CD4-positive, alpha-beta T cell treated with Interleukin-17A for 1 hour (primary cell): ENCODE measurements around the gene MAPT.
A peak's percentile ranks its signal among the peaks of the same experiment; 100 is the strongest.
"Not testable (repeated sequence)": the region's sequence is repeated elsewhere in the genome, so short reads cannot be mapped to it uniquely, and the experiment has no call there.

Experiments
- DNase-seq: peaks from one replicate; pipeline ENCODE4 v3.0.0-alpha.2; 2020

Gene MAPT

DNA sequence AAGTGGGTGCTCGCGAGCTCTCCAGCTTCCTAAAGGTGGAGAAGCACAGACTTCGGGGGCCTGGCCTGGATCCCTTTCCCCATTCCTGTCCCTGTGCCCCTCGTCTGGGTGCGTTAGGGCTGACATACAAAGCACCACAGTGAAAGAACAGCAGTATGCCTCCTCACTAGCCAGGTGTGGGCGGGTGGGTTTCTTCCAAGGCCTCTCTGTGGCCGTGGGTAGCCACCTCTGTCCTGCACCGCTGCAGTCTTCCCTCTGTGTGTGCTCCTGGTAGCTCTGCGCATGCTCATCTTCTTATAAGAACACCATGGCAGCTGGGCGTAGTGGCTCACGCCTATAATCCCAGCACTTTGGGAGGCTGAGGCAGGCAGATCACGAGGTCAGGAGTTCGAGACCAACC lies 102.8 kb downstream of the MAPT start:
- DNase-seq: no peak

- DNase-seq: no peak
These were observed 103.3 kb downstream of the MAPT start for GRCh38 chr17:45997624-45998023.

- DNase-seq: no peak
These were observed 104.9 kb downstream of the MAPT start, which contains the start of gene STH for GRCh38 chr17:45998987-45999899. Gene STH (plus strand): TSS chr17:45999250. CDS start chr17:45999280, 30 bp downstream.

DNA sequence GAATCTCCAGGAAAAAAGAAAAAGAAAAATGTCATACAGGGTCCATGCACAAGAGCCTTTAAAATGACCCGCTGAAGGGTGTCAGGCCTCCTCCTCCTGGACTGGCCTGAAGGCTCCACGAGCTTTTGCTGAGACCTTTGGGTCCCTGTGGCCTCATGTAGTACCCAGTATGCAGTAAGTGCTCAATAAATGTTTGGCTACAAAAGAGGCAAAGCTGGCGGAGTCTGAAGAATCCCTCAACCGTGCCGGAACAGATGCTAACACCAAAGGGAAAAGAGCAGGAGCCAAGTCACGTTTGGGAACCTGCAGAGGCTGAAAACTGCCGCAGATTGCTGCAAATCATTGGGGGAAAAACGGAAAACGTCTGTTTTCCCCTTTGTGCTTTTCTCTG lies 105.5 kb downstream of the MAPT start:
- no peak for DNase-seq

DNA sequence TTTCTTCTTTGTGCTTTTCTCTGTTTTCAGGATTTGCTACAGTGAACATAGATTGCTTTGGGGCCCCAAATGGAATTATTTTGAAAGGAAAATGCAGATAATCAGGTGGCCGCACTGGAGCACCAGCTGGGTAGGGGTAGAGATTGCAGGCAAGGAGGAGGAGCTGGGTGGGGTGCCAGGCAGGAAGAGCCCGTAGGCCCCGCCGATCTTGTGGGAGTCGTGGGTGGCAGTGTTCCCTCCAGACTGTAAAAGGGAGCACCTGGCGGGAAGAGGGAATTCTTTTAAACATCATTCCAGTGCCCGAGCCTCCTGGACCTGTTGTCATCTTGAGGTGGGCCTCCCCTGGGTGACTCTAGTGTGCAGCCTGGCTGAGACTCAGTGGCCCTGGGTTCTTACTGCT lies 105.9 kb downstream of the MAPT start:
- DNase-seq: no peak

- no peak for DNase-seq
These were observed 106.4 kb downstream of the MAPT start for GRCh38 chr17:46000757-46001156.

GRCh38 chr17:46001390-46002310 lies 107.3 kb downstream of the MAPT start:
- DNase-seq: no peak

GRCh38 chr17:46002311-46002972 lies 108.1 kb downstream of the MAPT start:
- peak; percentile 83 for DNase-seq

GRCh38 chr17:46002973-46003316 lies 108.6 kb downstream of the MAPT start:
- no peak for DNase-seq

GRCh38 chr17:46003907-46004748 lies 109.8 kb downstream of the MAPT start:
- DNase-seq: no peak

GRCh38 chr17:46006082-46006481 lies 111.7 kb downstream of the MAPT start:
- DNase-seq: not testable (repeated sequence)

- DNase-seq: no peak
These were observed 113.2 kb downstream of the MAPT start for GRCh38 chr17:46007461-46007965.

DNA sequence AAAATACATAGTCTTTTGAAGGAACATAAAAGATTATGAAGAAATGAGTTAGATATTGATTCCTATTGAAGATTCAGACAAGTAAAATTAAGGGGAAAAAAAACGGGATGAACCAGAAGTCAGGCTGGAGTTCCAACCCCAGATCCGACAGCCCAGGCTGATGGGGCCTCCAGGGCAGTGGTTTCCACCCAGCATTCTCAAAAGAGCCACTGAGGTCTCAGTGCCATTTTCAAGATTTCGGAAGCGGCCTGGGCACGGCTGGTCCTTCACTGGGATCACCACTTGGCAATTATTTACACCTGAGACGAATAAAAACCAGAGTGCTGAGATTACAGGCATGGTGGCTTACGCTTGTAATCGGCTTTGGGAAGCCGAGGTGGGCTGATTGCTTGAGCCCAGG lies 114.2 kb downstream of the MAPT start:
- no peak for DNase-seq

DNA sequence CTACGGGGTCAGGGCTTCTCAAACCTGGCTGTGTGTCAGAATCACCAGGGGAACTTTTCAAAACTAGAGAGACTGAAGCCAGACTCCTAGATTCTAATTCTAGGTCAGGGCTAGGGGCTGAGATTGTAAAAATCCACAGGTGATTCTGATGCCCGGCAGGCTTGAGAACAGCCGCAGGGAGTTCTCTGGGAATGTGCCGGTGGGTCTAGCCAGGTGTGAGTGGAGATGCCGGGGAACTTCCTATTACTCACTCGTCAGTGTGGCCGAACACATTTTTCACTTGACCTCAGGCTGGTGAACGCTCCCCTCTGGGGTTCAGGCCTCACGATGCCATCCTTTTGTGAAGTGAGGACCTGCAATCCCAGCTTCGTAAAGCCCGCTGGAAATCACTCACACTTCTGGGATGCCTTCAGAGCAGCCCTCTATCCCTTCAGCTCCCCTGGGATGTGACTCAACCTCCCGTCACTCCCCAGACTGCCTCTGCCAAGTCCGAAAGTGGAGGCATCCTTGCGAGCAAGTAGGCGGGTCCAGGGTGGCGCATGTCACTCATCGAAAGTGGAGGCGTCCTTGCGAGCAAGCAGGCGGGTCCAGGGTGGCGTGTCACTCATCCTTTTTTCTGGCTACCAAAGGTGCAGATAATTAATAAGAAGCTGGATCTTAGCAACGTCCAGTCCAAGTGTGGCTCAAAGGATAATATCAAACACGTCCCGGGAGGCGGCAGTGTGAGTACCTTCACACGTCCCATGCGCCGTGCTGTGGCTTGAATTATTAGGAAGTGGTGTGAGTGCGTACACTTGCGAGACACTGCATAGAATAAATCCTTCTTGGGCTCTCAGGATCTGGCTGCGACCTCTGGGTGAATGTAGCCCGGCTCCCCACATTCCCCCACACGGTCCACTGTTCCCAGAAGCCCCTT lies 115.6 kb downstream of the MAPT start:
- no peak for DNase-seq

GRCh38 chr17:46010597-46011186 lies 116.3 kb downstream of the MAPT start:
- no peak for DNase-seq

GRCh38 chr17:46011711-46012505 lies 117.6 kb downstream of the MAPT start:
- no peak for DNase-seq

GRCh38 chr17:46012506-46013079 lies 118.2 kb downstream of the MAPT start:
- no peak for DNase-seq

DNA sequence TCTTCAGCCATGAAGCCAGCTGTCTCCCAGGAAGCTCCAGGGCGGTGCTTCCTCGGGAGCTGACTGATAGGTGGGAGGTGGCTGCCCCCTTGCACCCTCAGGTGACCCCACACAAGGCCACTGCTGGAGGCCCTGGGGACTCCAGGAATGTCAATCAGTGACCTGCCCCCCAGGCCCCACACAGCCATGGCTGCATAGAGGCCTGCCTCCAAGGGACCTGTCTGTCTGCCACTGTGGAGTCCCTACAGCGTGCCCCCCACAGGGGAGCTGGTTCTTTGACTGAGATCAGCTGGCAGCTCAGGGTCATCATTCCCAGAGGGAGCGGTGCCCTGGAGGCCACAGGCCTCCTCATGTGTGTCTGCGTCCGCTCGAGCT lies 118.8 kb downstream of the MAPT start:
- no peak for DNase-seq

GRCh38 chr17:46013502-46014165 lies 119.3 kb downstream of the MAPT start:
- DNase-seq: no peak
